Smooth muscle cell of the pulmonary artery (primary cell): Measurements from ENCODE around the gene GAK. TPM values are rescaled to one million over a fixed set of nuclear protein-coding genes. Genes with fewer than 3 reads are reported as not detected.

Source experiments
- total RNA-seq: library from RNA; depleted of rRNA; stranded (reverse); fragments of >200 nt; gene quantifications from 2 replicates; pipeline ENCODE4 v1.2.3, GENCODE V29; 2014

GAK gene
- total RNA-seq = 60.1 and 76.6 TPM in 2 replicates

DNA sequence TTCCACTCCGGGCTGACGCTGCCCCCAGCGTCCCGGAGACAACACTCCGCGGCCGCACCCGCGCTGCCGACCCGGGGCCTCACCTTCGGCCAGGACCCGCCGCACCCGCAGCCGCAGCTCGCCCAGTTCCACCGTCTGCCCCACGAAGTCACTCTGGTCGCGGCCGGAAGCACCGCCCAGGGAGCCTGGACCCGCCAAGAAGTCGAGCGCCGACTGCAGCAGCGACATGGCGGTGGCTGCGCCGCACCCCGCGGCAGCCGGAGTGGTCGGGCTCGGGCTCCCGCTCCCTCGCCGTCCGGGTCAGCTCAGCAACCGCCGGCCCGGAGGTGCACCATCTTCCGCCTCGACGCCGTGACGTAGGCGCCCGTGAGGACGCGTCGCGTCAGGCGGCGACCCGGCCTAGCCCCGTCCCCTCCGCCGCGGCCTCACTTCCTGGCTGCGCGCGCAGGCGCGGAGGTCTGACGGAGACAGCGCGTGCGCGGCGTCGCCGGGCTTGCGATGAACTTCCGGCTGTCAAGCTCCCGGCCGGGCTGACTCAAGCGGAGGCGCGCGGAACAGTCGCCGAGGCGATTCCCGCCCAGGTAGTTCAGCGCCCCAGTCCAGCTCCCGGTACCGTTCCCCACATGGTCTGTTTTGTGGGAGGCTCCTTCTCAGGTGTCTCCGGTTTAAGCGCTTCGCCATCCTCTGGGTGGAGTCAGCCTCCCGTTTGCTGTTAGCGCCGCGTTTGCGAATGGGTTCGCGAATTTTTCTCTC, at the start of gene GAK, which contains the start of gene TMEM175:
GAK (minus strand) TSS at position 357 of the 753 bp plus-strand sequence; CDS start at position 228, 129 bp downstream.
TMEM175 (plus strand) TSS at position 501 of the 753 bp plus-strand sequence. CDS start 15,280 bp downstream, outside the sequence.

DNA sequence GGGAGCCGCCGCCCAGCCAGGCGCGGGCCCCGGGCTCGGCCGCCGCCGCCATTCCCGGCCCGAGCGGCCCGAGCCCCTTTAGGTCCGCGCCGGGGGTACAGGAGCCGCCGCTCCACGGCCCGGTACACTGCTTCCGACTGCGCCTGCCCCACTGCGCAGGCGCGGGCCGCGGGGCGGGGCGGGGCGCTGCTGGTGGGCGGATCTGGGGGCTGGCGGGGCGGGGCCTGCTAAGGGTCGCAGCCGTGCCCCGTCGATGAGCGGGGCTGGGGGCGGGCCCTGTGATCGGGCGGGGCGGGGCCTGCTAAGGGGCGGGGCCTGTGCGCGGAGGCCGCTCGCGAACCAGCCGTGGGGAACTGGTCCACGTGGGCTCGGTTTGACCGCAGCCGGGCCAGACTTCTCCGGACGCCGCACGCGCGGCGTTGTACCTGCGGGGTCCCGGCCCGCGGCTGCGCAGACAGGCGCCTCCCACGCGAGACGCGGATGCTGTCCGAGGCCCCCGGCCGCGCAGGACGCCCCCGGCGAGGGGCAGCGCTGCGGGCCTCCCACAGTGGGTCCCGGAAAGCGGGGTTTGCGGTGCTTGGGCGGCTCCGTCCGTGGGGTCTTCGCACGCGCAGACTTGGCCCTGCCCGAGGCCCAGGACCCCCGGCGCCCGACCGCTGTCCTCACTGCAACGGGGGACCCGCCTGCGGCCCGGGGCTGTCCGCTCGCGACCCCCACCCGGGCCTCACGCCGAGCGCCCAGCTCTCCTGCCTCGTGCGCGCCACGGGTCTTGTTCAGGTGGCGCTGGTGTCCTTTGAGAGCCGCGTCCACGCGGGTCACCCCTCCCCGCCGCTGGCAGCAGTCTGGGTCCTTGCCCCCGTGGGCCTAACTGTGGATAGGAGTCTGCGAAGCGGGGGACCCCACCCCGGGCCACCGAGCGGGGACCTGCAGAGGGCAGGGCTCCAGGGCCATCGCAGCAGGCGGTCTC, 41.6 kb upstream of the GAK start, which contains the start of gene DGKQ:
DGKQ (minus strand) TSS at position 139 of the 967 bp plus-strand sequence; CDS start at position 52, 87 bp downstream.

GRCh38 chr4:825971-826330, 106.2 kb downstream of the GAK start, which contains the start of gene CPLX1:
CPLX1 (minus strand) TSS chr4:826129; CDS start chr4:824522, 1,607 bp downstream.

Other genes with a start within 250 kb of the GAK start
- 3.4 and 5.3 TPM in 2 replicates for gene SLC49A3, start 243.2 kb downstream of the GAK start, total RNA-seq
- 42.3 and 62.2 TPM in 2 replicates for gene PCGF3, start 226.5 kb downstream of the GAK start, total RNA-seq
- gene CPLX1, start 106.2 kb downstream of the GAK start, total RNA-seq = not detected in 2 replicates
- gene TMEM175, start 144 bp upstream of the GAK start, total RNA-seq = 23.7 and 26.1 TPM in 2 replicates
- 15.3 and 31.5 TPM in 2 replicates for gene DGKQ, start 41.3 kb upstream of the GAK start, total RNA-seq
- gene IDUA, start 54.7 kb upstream of the GAK start, total RNA-seq = 16.9 and 46.4 TPM in 2 replicates
- 0.13 and 0.30 TPM in 2 replicates for gene SLC26A1, start 61.1 kb upstream of the GAK start, total RNA-seq
- gene FGFRL1, start 79.3 kb upstream of the GAK start, total RNA-seq = 29.3 and 97.7 TPM in 2 replicates
- gene RNF212, start 181.2 kb upstream of the GAK start, total RNA-seq = 2.5 and 15.3 TPM in 2 replicates
- gene SPON2, start 240.3 kb upstream of the GAK start, total RNA-seq = 5.5 and 7.2 TPM in 2 replicates